Activated B cell treated with CpG ODN at 0.5 μM for 24 hours (primary cell): Measurements from ENCODE around the gene SMIM10L2A. TPM values are rescaled to one million over a fixed set of nuclear protein-coding genes. Genes with fewer than 3 reads are reported as not detected.
A peak's percentile ranks its signal among the peaks of the same experiment; 100 is the strongest.

ENCODE experiments used
- ATAC-seq: fragments of 200-7000 bp; cut with Tn5 transposase; one replicate; pipeline ENCODE4 v1.10.0; 2021; ENCODE audit warnings: low read depth, mild to moderate bottlenecking, moderate library complexity
- CTCF ChIA-PET: fragments of 350-600 bp; sonication (Branson Sonifier 250); formaldehyde crosslinking; loops from one replicate; lab custom pipeline; 2021; ENCODE audit warnings: antibody characterized with exemption; lab: Charles Lee
- POLR2A ChIA-PET: fragments of 350-600 bp; sonication (Branson Sonifier 250); formaldehyde crosslinking; loops from one replicate; lab custom pipeline; 2021; ENCODE audit warnings: antibody characterized with exemption; lab: Charles Lee
- DNase-seq: peaks from one replicate; pipeline ENCODE4 v3.0.0; 2022
- H3K27ac Mint-ChIP-seq: one replicate; pipeline ENCODE4 v1.8.0; 2020; ENCODE audit warnings: mixed read lengths
- H3K27me3 Mint-ChIP-seq: one replicate; pipeline ENCODE4 v1.8.0; 2021; ENCODE audit warnings: mixed read lengths
- H3K36me3 Mint-ChIP-seq: one replicate; pipeline ENCODE4 v1.8.0; 2021; ENCODE audit warnings: low read depth, mixed read lengths
- H3K4me1 Mint-ChIP-seq: one replicate; pipeline ENCODE4 v1.8.0; 2021; ENCODE audit warnings: mixed read lengths
- H3K4me3 Mint-ChIP-seq: one replicate; pipeline ENCODE4 v1.8.0; 2020; ENCODE audit warnings: mild to moderate bottlenecking, mixed read lengths
- H3K9me3 Mint-ChIP-seq: one replicate; pipeline ENCODE4 v1.8.0; 2020; ENCODE audit warnings: mixed read lengths
- CTCF ChIP-seq: fragments of 200-600 bp; IDR thresholded peaks from one replicate; pipeline ENCODE4 v1.8.0; 2022; ENCODE audit warnings: antibody characterized with exemption, mild to moderate bottlenecking
- intact Hi-C: fragments of 100-400 bp; cut with micrococcal nuclease; formaldehyde crosslinking; loops from one replicate; pipeline ENCODE4 v1.15.1; 2024
- total RNA-seq: library from RNA; stranded (reverse); gene quantifications from 2 replicates; pipeline ENCODE4 v1.2.3, GENCODE V29; 2022

SMIM10L2A gene
- total RNA-seq, 1 donor from 2014 or later = 0.11 TPM

- DNase-seq (no peak), ATAC-seq (no peak)
- Mint-ChIP-seq H3K4me3 (no peak overlapping the region), H3K9me3 (no peaks in the 10 kb centered on the region), H3K27ac (no peak overlapping the region), H3K4me1 (peaks cover 8% of the 10 kb centered on the region), H3K27me3 (peaks cover 12% of the 10 kb centered on the region), H3K36me3 (no peaks in the 10 kb centered on the region)
- no peak for TF ChIP-seq CTCF
- ChIA-PET CTCF (no interaction called here), POLR2A (no interaction called here)
- intact Hi-C loops = no loop called here
These were observed 12.9 kb upstream of the SMIM10L2A start for GRCh38 chrX:135408794-135409193.

GRCh38 chrX:135410861-135411627 lies 10.7 kb upstream of the SMIM10L2A start:
- intact Hi-C loops = no loop called here
- ATAC-seq = no peak
- Mint-ChIP-seq H3K36me3 (no peaks in the 10 kb centered on the region), H3K27ac (no peak overlapping the region), H3K27me3 (peaks cover 4% of the 10 kb centered on the region), H3K4me1 (peaks cover 8% of the 10 kb centered on the region), H3K4me3 (no peak overlapping the region), H3K9me3 (no peaks in the 10 kb centered on the region)
- TF ChIP-seq CTCF = no peak
- DNase-seq = no peak
- POLR2A ChIA-PET = no interaction called here
- CTCF ChIA-PET = no interaction called here

GRCh38 chrX:135411893-135412292 lies 9.9 kb upstream of the SMIM10L2A start:
- Mint-ChIP-seq H3K9me3 (no peaks in the 10 kb centered on the region), H3K4me1 (peaks cover 8% of the 10 kb centered on the region), H3K36me3 (no peaks in the 10 kb centered on the region), H3K27me3 (peaks cover 4% of the 10 kb centered on the region), H3K4me3 (no peak overlapping the region), H3K27ac (no peak overlapping the region)
- POLR2A ChIA-PET = no interaction called here
- CTCF ChIA-PET = no interaction called here
- DNase-seq (no peak), ATAC-seq (no peak)
- TF ChIP-seq CTCF = no peak
- intact Hi-C loops = no loop called here

- ChIA-PET POLR2A (no interaction called here), CTCF (no interaction called here)
- no peak for TF ChIP-seq CTCF
- Mint-ChIP-seq H3K9me3 (no peaks in the 10 kb centered on the region), H3K27ac (no peak overlapping the region), H3K4me3 (no peak overlapping the region), H3K27me3 (peaks cover 2% of the 10 kb centered on the region), H3K36me3 (no peaks in the 10 kb centered on the region), H3K4me1 (peaks cover 5% of the 10 kb centered on the region)
- ATAC-seq = no peak
- no peak for DNase-seq
- intact Hi-C loops = no loop called here
These were observed 5.2 kb upstream of the SMIM10L2A start for GRCh38 chrX:135416546-135416945.

- no peaks in the 10 kb centered on the region for H3K9me3 Mint-ChIP-seq
- H3K36me3 Mint-ChIP-seq = no peaks in the 10 kb centered on the region
- POLR2A ChIA-PET = interaction anchor here (0.6 kb wide), 1 partner anchor 125 kb away, joined by 3 read pairs; no protein-coding TSS in a partner anchor
- DNase-seq = no peak
- intact Hi-C loops = loop anchor here (2.0 to 5.0 kb wide), 3 partner anchors 101 to 1076 kb away; partner anchors contain the start of genes HTATSF1, INTS6L and MMGT1
- TF ChIP-seq CTCF = no peak
- CTCF ChIA-PET = no interaction called here
- ATAC-seq = no peak
- H3K4me3 Mint-ChIP-seq = peak overlapping the region; percentile 64
- H3K4me1 Mint-ChIP-seq = peaks cover 4% of the 10 kb centered on the region
- H3K27ac Mint-ChIP-seq = no peak overlapping the region
- H3K27me3 Mint-ChIP-seq = peaks cover 5% of the 10 kb centered on the region
These were observed 913 bp upstream of the SMIM10L2A start for GRCh38 chrX:135420831-135421230.
